WI38 (cell line): ENCODE measurements around the gene BCAP29.

Experiments used
- H3K4me3 ChIP-seq: 2 replicates; pipeline ENCODE4 v1.5.1; 2011; ENCODE audit warnings: low read depth, mild to moderate bottlenecking, control low read depth, low read length
- CTCF ChIP-seq: IDR thresholded peaks from 2 replicates; pipeline ENCODE4 v1.5.1; 2012; ENCODE audit warnings: low read depth, mild to moderate bottlenecking, control low read depth, low read length

The BCAP29 gene

GRCh38 chr7:107668296-107668695 is 88.2 kb downstream of the BCAP29 start:
- no peak for TF ChIP-seq CTCF
- no peak overlapping the region for H3K4me3 ChIP-seq
